ENCODE results near the gene NECTIN4. TPM values are rescaled to one million over a fixed set of nuclear protein-coding genes. Genes with fewer than 3 reads are reported as not detected.
"Not testable (repeated sequence)": the region's sequence is repeated elsewhere in the genome, so short reads cannot be mapped to it uniquely, and the experiment has no call there.

The NECTIN4 gene
- total RNA-seq, 1 donor from 2014 or later, result not detected

DNA sequence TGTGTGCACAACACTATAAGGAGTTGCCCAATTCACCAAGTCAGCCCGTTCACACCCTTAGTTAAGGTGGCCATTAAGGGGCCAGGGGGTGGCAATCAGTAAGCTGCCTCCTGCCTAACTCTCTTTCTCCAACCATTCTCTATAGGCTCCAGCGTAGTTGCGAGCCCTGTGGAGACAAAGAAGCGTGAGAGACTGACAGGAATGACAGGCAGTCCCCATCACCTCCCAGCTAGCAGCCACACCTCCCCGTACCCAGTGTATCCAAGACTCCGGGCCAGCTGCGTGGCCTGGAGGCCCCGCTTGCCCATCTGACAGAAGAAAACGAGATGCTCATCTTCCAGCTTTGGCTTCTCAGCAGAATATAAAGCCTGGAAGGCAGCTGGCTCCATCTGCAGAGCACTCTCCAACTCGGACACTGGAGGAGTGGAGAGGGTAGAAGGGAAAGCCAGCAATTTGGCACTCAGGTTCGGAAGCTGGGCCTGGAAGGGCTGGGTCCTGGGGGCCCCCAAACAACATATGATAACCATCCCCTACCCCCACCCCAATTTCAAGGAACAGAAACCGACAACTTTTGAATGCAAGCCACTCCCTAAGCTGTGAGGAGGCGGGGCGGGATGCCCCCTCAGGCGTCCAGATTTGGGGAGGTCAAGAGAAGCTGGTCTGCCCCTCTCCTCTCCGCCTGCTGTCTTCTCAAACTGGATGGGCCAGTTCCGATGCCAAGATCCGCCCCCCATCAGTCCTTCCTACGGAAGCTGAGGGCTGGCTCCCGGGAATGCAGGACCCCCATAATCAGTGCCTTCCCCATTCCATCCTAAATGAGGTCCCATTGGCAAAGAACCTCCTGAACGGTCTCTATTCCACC is 51.5 kb downstream of the NECTIN4 start:
- intact Hi-C loops (cut with micrococcal nuclease), result loop anchor here (1.0 kb wide), 1 partner anchor 8 kb away; no protein-coding TSS in a partner anchor

- intact Hi-C loops (cut with micrococcal nuclease), result no loop called here
Measured at GRCh38 chr1:161033751-161034150, 55.6 kb downstream of the NECTIN4 start.

- intact Hi-C loops (cut with micrococcal nuclease), result no loop called here
Measured at GRCh38 chr1:161032409-161032808, 56.9 kb downstream of the NECTIN4 start.

- intact Hi-C loops (cut with micrococcal nuclease), result no loop called here
Measured at GRCh38 chr1:161031874-161032273, 57.5 kb downstream of the NECTIN4 start.

DNA sequence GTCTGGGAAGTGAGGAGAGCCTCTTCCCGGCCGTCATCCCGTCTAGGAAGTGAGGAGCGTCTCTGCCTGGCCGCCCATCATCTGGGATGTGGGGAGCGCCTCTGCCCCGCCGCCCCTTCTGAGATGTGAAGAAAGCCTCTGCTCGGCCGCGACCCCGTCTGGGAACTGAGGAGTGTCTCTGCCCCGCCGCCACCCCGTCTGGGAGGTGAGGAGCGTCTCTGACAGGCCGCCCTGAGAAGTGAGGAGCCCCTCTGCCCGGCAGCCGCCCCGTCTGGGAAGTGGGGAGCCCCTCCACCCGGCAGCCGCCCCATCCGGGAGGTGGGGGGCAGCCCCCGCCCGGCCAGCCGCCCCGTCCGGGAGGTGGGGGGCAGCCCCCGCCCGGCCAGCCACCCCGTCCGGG is 59.9 kb downstream of the NECTIN4 start:
- intact Hi-C loops (cut with micrococcal nuclease), result not testable (repeated sequence)

DNA sequence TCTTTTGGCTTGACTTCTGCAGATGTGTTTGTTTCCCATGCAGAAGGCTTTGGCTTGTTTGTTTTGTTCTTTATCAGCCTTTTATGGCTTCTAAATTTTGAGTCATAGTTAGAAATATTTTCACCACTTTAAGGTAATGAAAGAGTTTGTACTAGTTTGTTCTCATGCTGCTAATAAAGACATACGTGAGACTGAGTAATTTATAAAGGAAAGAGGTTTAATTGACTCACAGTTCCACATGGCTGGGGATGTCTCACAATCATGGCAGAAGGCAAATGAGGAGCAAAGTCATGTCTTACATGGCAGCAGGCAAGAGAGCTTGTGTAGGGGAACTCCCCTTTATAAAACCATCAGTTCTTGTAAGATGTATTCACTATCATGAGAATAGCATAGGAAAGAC is 62.4 kb downstream of the NECTIN4 start:
- intact Hi-C loops (cut with micrococcal nuclease), result not testable (repeated sequence)

DNA sequence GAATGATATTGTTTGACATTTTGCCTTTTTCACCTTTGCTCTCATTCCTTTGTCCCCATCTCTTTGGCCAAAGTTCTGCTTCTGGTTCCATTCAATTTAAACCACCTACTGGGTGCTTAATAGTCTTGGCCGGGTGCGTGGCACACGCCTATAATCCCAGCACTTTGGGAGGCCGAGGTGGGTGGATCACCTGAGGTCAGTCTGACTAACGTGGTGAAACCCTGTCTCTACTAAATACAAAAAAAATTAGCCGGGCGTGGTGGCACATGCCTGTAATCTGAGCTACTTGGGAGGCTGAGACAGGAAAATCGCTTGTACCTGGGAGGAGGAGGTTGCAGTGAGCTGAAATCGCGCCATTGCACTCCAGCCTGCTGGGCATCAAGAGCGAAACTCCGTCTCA is 66.9 kb downstream of the NECTIN4 start:
- intact Hi-C loops (cut with micrococcal nuclease), result not testable (repeated sequence)

GRCh38 chr1:161021970-161022353 is 67.4 kb downstream of the NECTIN4 start:
- intact Hi-C loops (cut with micrococcal nuclease), result loop anchor here (1.0 to 2.0 kb wide), 5 partner anchors 9 to 46 kb away; partner anchors contain the start of gene USF1

GRCh38 chr1:161021165-161021969 is 68.0 kb downstream of the NECTIN4 start:
- intact Hi-C loops (cut with micrococcal nuclease), result loop anchor here (1.0 to 2.0 kb wide), 5 partner anchors 8 to 47 kb away; partner anchors contain the start of gene USF1

Other genes with a start within 250 kb of the NECTIN4 start
- gene CD244, start 226.7 kb downstream of the NECTIN4 start, total RNA-seq, result 1.9 and 2.2 TPM in 2 replicates
- gene ITLN1, start 204.4 kb downstream of the NECTIN4 start, total RNA-seq, result not detected in 2 replicates
- gene ITLN2, start 134.7 kb downstream of the NECTIN4 start, total RNA-seq, result not detected in 2 replicates
- gene F11R, start 68.4 kb downstream of the NECTIN4 start, total RNA-seq, result 17.4 and 19.7 TPM in 2 replicates
- 40.8 and 43.5 TPM in 2 replicates for gene TSTD1, start 50.6 kb downstream of the NECTIN4 start, total RNA-seq
- gene USF1, start 43.6 kb downstream of the NECTIN4 start, total RNA-seq, result 78.3 and 86.9 TPM in 2 replicates
- gene ARHGAP30, start 19.7 kb downstream of the NECTIN4 start, total RNA-seq, result 301 and 314 TPM in 2 replicates
- not detected in 2 replicates for gene KLHDC9, start 8.8 kb upstream of the NECTIN4 start, total RNA-seq
- gene PFDN2, start 28.5 kb upstream of the NECTIN4 start, total RNA-seq, result 71.4 and 71.5 TPM in 2 replicates
- 39.1 and 40.6 TPM in 2 replicates for gene NIT1, start 28.5 kb upstream of the NECTIN4 start, total RNA-seq
- gene DEDD, start 43.1 kb upstream of the NECTIN4 start, total RNA-seq, result 41.5 and 47.6 TPM in 2 replicates
- gene UFC1, start 64.4 kb upstream of the NECTIN4 start, total RNA-seq, result 109 TPM in 2 replicates
- gene USP21, start 69.9 kb upstream of the NECTIN4 start, total RNA-seq, result 30.6 and 33.6 TPM in 2 replicates
- gene PPOX, start 76.9 kb upstream of the NECTIN4 start, total RNA-seq, result 29.5 and 30.7 TPM in 2 replicates
- 56.3 and 58.4 TPM in 2 replicates for gene B4GALT3, start 87.9 kb upstream of the NECTIN4 start, total RNA-seq
- 2.2 and 2.4 TPM in 2 replicates for gene ADAMTS4, start 109.5 kb upstream of the NECTIN4 start, total RNA-seq
- gene NDUFS2, start 112.8 kb upstream of the NECTIN4 start, total RNA-seq, result 82.8 and 88.5 TPM in 2 replicates
- gene FCER1G, start 125.7 kb upstream of the NECTIN4 start, total RNA-seq, result 1.7 and 2.9 TPM in 2 replicates
- gene APOA2, start 134.1 kb upstream of the NECTIN4 start, total RNA-seq, result not detected in 2 replicates
- gene TOMM40L, start 136.5 kb upstream of the NECTIN4 start, total RNA-seq, result 26.4 and 27.1 TPM in 2 replicates
- not detected in 2 replicates for gene NR1I3, start 148.6 kb upstream of the NECTIN4 start, total RNA-seq
- gene PCP4L1, start 169.2 kb upstream of the NECTIN4 start, total RNA-seq, result 0.15 and 0.29 TPM in 2 replicates
- gene MPZ, start 220.4 kb upstream of the NECTIN4 start, total RNA-seq, result 6.1 and 7.0 TPM in 2 replicates
- 171 TPM in 2 replicates for gene SDHC, start 224.8 kb upstream of the NECTIN4 start, total RNA-seq

Measured in T-helper 1 cell treated with Interleukin-12 subunit alpha and Interleukin-12 subunit beta and Interleukin-4 antibody, amounts not matched to agents 30 ng/mL and 1 ng/mL, for 36 hours (primary cell).